Suprapubic skin (tissue), 4 donors: ENCODE results near the gene CAMTA1. TPM values are rescaled to one million over a fixed set of nuclear protein-coding genes. Genes with fewer than 3 reads are reported as not detected.
"Not testable (repeated sequence)": the region's sequence is repeated elsewhere in the genome, so short reads cannot be mapped to it uniquely, and the experiment has no call there.

Experiments
- DNase-seq, 2 donors: peaks; one replicate each; pipeline ENCODE4 v3.0.0-alpha.2; 2019; ENCODE audit warnings: low spot score in 2 of 2
- H3K27ac ChIP-seq: fragments of 200-600 bp; sonication (generic); one replicate; pipeline ENCODE4 v1.5.1; 2019
- H3K27me3 ChIP-seq: fragments of 200-600 bp; sonication (generic); one replicate; pipeline ENCODE4 v1.5.1; 2019
- H3K36me3 ChIP-seq: fragments of 200-600 bp; sonication (generic); one replicate; pipeline ENCODE4 v1.5.1; 2019
- H3K4me1 ChIP-seq: fragments of 200-600 bp; sonication (generic); one replicate; pipeline ENCODE4 v1.5.1; 2019
- H3K4me3 ChIP-seq: fragments of 200-600 bp; sonication (generic); one replicate; pipeline ENCODE4 v1.5.1; 2019; ENCODE audit warnings: mild to moderate bottlenecking
- H3K9me3 ChIP-seq: fragments of 200-600 bp; sonication (generic); one replicate; pipeline ENCODE4 v1.5.1; 2019
- EP300 ChIP-seq: sonication (generic); formaldehyde crosslinking; IDR thresholded peaks from one replicate; pipeline ENCODE4 v1.6.1; 2017; ENCODE audit warnings: antibody characterized with exemption
- POLR2A ChIP-seq, 2 donors: fragments of 450-650 bp; IDR thresholded peaks; one replicate each; pipeline ENCODE4 v1.6.1; 2017; ENCODE audit warnings: antibody characterized with exemption in 2 of 2, mild to moderate bottlenecking in 2 of 2, moderate library complexity in 2 of 2
- POLR2AphosphoS5 ChIP-seq, 3 donors: sonication (generic); formaldehyde crosslinking; IDR thresholded peaks; one replicate each; pipeline ENCODE4 v1.6.1; 2017; ENCODE audit warnings: antibody characterized with exemption in 3 of 3
- WGBS: methylation state at CpG from one replicate; pipeline ENCODE4 v1.1.5; 2018; 5-methylcytosine and 5-hydroxymethylcytosine counted together
- total RNA-seq, 4 donors: library from RNA; depleted of rRNA; stranded (reverse); fragments of >200 nt; gene quantifications; one replicate each; pipeline ENCODE4 v1.1.0, GENCODE V29; 2016
- TF ChIP-seq, protein P1 (sequence below), 2 donors: fragments of 200-600 bp in 1 of 2; fragments of 450-650 bp in 1 of 2; sonication (generic) in 1 of 2; IDR thresholded peaks; one replicate each; pipeline ENCODE4 v1.5.1; 2016 to 2019; ENCODE audit warnings: antibody characterized with exemption in 2 of 2, mild to moderate bottlenecking in 1 of 2, moderate library complexity in 1 of 2

Gene CAMTA1
- total RNA-seq, 4 donors from 2014 or later = 40.4 to 54.1 (median 46.6) TPM

DNA sequence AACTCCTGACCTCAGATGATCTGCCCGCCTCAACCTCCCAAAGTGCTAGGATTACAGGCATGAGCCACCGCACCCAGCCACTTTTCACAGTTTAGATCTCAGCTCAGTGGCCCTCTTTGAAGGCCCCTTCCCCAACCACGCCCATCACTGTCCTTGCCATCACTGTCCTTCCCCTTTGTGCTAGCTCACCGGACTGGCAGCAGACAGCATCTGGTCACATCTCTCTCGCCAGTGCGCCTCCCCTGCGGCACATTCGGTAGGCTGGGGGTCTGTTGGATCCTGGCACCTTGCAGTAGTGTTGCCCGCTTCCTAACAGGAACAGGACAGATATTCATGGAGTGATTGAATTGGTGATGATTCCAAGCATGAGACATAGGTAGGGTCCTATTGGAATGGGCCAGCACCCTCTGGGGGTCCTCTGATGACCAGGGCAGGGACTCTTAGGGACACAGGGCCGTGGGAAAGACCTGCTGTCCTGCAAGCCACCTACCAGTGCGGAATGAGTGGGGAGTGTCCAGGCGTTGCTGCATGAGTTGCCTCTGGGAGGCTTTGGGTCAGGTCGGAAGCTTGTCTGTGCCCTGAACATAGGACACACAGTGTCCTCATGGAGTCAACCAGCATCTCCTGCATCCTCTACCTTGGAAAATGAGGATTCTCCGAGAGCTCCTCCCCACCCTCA is 807.0 kb downstream of the CAMTA1 start:
- Histone ChIP-seq H3K27ac (no peak overlapping the region), H3K4me3 (no peak overlapping the region), H3K36me3 (no peaks in the 10 kb centered on the region), H3K4me1 (no peaks in the 10 kb centered on the region), H3K9me3 (no peaks in the 10 kb centered on the region), H3K27me3 (peaks cover 3% of the 10 kb centered on the region)
- 95% methylated on average over 11 of the region's 14 CpGs for WGBS
- peak; percentile 28 to 65 for DNase-seq
- no peak for TF ChIP-seq EP300

DNA sequence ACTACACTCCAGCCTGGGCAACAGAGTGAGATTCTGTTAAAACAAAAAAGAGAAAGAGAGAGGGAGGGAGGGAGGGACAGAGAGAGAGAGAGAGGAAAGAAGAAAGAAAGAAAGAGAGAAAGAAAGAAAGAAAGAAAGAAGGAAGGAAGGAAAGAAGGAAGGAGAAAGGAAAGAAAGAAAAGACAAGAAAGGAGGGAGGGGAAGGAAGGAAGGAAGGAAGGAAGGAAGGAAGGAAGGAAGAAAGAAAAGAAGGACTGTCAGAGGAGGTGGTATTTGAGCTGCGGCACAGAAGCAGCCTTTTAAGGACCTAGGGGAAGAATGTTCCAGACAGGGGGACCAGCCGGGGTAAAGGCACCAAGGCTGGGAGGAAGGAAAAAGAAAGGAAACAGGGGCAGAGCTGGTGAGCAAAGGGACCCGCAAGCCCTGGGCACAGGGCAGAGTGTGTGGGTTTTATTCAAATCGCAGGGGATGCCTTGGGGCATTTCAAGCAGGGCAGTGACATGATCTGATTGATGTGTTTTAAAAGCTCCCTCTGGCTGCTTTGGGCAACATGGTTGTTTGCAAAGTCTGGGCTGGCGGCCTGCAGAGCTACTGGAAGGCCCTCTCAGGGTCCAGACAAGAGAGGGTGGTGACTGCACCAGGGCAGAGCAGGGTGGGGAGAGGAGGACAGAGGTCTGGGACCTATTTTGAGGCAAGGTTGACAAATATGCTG is 808.9 kb downstream of the CAMTA1 start:
- WGBS = 60% methylated on average over 5 of the region's 5 CpGs
- TF ChIP-seq, protein P1, sequence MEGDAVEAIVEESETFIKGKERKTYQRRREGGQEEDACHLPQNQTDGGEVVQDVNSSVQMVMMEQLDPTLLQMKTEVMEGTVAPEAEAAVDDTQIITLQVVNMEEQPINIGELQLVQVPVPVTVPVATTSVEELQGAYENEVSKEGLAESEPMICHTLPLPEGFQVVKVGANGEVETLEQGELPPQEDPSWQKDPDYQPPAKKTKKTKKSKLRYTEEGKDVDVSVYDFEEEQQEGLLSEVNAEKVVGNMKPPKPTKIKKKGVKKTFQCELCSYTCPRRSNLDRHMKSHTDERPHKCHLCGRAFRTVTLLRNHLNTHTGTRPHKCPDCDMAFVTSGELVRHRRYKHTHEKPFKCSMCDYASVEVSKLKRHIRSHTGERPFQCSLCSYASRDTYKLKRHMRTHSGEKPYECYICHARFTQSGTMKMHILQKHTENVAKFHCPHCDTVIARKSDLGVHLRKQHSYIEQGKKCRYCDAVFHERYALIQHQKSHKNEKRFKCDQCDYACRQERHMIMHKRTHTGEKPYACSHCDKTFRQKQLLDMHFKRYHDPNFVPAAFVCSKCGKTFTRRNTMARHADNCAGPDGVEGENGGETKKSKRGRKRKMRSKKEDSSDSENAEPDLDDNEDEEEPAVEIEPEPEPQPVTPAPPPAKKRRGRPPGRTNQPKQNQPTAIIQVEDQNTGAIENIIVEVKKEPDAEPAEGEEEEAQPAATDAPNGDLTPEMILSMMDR (IDR thresholded peaks at IDR 0.05) = no peak
- TF ChIP-seq EP300 (no peak), POLR2AphosphoS5 (IDR thresholded peaks at IDR 0.05) (no peak), POLR2A (IDR thresholded peaks at IDR 0.05) (no peak)
- Histone ChIP-seq H3K4me1 (no peaks in the 10 kb centered on the region), H3K4me3 (no peak overlapping the region), H3K27ac (no peak overlapping the region), H3K27me3 (peaks cover 3% of the 10 kb centered on the region), H3K9me3 (no peaks in the 10 kb centered on the region), H3K36me3 (no peaks in the 10 kb centered on the region)
- DNase-seq = peak; percentile 19 to 55

DNA sequence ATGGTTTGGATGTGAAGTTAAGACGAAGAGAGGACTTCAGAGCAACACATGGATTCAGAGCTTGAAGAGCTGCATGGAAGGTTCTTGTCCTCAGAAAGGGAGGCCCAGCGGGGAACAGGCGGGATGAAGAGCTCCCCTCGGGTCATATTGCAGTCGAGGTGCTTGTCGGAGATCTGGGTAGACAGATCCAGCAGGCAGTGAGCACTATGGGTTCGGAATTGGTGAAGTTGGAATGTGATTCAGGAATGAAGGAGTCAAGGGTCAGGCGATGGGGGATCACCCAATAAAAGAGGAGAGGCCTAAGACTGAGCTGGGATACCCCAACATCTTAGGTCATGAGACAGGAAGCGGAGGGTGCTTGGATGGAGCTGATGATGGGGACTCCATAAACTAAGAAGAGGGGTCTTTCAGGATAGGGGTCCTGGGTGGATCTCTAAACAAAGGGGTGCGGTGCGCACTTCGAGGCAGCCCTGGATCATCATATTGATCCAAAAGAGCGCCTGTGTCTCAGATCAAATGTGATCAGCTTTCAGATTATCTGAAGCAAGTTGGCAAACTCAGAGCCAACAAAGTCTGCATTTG is 809.6 kb downstream of the CAMTA1 start:
- Histone ChIP-seq H3K27ac (no peak overlapping the region), H3K27me3 (peaks cover 3% of the 10 kb centered on the region), H3K4me3 (no peak overlapping the region), H3K36me3 (no peaks in the 10 kb centered on the region), H3K9me3 (no peaks in the 10 kb centered on the region), H3K4me1 (no peaks in the 10 kb centered on the region)
- 87% methylated on average over 13 of the region's 13 CpGs for WGBS
- peak; percentile 31 to 56 for DNase-seq
- TF ChIP-seq POLR2A (IDR thresholded peaks at IDR 0.05) (no peak), EP300 (no peak), POLR2AphosphoS5 (IDR thresholded peaks at IDR 0.05) (no peak)
- TF ChIP-seq, protein P1 (IDR thresholded peaks at IDR 0.05) = no peak

DNA sequence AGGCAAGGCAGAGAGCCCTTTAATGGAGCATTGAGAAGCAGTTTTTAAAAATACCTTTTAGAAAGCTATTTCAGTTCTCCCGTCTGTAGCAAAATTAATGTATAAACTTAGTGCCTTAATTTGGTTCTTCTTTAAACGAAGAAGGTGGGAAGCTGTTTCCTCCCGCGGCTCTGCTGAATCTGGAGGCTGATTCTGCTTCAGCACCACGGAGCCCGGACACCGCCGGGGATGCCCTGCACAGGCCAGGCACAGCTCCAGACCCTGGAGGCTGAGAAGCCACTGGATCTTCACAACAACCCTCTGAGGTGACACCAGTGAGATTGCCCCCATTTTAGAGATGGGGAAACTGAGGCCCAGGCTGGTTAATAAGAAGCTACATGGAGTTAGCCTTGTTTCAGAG is 810.1 kb downstream of the CAMTA1 start:
- H3K9me3 ChIP-seq = no peaks in the 10 kb centered on the region

DNA sequence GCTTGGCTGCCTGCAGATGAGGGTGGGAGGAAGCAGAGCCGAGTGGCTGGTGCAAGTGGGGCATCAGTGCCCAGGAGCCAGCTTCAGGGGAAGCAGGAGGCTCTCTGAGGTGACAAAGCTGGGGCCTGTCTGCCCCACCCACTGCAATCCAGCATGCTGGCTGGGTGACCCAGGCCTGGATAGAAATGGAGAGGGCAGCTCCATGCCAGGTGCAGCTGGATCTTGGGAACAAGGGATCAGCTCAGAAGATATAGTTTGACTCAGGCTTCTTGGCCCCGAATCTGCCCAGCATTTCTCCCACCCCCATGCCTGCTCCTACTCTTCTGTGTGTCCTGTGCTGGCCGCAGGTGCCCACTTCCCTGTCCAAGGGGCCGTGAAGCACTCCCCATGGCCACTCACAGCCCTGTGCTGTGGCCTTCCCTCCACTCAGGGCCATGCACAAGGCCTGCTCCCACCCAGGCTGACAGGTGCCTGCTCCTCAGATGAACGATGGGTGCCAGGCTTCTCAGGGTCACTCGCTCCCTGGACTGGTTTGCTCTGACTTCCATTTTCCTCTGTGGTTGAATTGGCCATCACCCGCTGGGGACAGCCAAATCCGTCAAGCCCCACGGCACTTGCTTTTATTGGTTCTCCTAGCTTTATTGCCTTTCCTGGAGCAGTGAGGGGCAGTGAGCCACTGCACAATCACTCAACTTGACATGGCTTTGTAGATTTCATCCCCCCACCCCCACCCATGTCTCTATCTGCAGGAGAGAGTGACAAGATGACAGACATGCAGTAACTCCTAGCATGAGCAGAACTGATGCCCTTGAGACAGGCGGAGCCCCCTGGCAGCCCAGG is 811.1 kb downstream of the CAMTA1 start:
- Histone ChIP-seq H3K27me3 (peaks cover 3% of the 10 kb centered on the region), H3K4me1 (no peaks in the 10 kb centered on the region), H3K36me3 (no peaks in the 10 kb centered on the region), H3K27ac (no peak overlapping the region), H3K9me3 (no peaks in the 10 kb centered on the region), H3K4me3 (no peak overlapping the region)
- peak; percentile 40 to 49 for DNase-seq
- WGBS = 82% methylated on average over 10 of the region's 10 CpGs
- no peak for TF ChIP-seq EP300
- no peak for TF ChIP-seq POLR2AphosphoS5 (IDR thresholded peaks at IDR 0.05)
- TF ChIP-seq POLR2A (IDR thresholded peaks at IDR 0.05) = no peak
- TF ChIP-seq, protein P1 (IDR thresholded peaks at IDR 0.05) = no peak

More for the DNA sequence above, 810.1 kb downstream of the CAMTA1 start:
- H3K27ac ChIP-seq = no peak overlapping the region
- no peaks in the 10 kb centered on the region for H3K4me1 ChIP-seq
- H3K36me3 ChIP-seq = no peaks in the 10 kb centered on the region
- peak in 1 of 2 donors; percentile 63 for DNase-seq
- H3K4me3 ChIP-seq = no peak overlapping the region
- H3K27me3 ChIP-seq = peaks cover 3% of the 10 kb centered on the region
- no peak for TF ChIP-seq POLR2A (IDR thresholded peaks at IDR 0.05)
- TF ChIP-seq, protein P1 (IDR thresholded peaks at IDR 0.05) = no peak
- no peak for TF ChIP-seq EP300
- no peak for TF ChIP-seq POLR2AphosphoS5 (IDR thresholded peaks at IDR 0.05)
- WGBS = 61% methylated on average over 8 of the region's 8 CpGs

DNA sequence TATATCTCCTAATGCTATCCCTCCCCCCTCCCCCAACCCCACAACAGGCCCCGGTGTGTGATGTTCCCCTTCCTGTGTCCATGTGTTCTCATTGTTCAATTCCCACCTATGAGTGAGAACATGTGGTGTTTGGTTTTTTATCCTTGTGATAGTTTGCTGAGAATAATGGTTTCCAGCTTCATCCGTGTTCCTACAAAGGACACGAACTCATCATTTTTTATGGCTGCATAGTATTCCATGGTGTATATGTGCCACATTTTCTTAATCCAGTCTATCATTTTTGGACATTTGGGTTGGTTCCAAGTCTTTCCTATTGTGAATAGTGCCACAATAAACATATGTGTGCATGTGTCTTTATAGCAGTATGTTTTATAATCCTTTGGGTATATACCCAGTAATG is 812.8 kb downstream of the CAMTA1 start:
- DNase-seq, H3K27me3 ChIP-seq, H3K4me1 ChIP-seq, H3K27ac ChIP-seq, H3K36me3 ChIP-seq, H3K9me3 ChIP-seq, H3K4me3 ChIP-seq: not testable (repeated sequence)
- WGBS = 91% methylated on average over 3 of the region's 3 CpGs

DNA sequence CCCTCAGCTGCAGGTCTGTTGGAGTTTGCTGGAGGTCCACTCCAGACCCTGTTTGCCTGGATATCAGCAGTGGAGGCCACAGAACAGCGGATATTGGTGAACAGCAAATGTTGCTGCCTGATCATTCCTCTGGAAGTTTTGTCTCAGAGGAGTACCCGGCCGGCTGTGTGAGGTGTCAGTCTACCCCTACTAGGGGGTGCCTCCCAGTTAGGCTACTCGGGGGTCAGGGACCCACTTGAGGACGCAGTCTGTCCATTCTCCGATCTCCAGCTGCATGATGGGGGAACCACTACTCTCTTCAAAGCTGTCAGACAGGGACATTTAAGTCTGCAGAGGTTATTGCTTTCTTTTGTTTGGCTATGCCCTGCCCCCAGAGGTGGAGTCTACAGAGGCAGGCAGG is 819.7 kb downstream of the CAMTA1 start:
- H3K27ac ChIP-seq, H3K4me3 ChIP-seq, H3K4me1 ChIP-seq, H3K36me3 ChIP-seq, DNase-seq, H3K9me3 ChIP-seq: not testable (repeated sequence)
- peaks cover 11% of the 10 kb centered on the region for H3K27me3 ChIP-seq
- 92% methylated on average over 6 of the region's 6 CpGs for WGBS
